HG02623 (cell line): ENCODE measurements around the gene C1QB.
"Not testable (repeated sequence)": the region's sequence is repeated elsewhere in the genome, so short reads cannot be mapped to it uniquely, and the experiment has no call there.

Source experiments
- ATAC-seq: cut with Tn5 transposase; IDR thresholded peaks from one replicate; pipeline ENCODE4 v1.9.1; 2021; ENCODE audit warnings: moderate library complexity; ENCODE audit not compliant: unreplicated experiment

The C1QB gene

GRCh38 chr1:22662318-22662717 lies 9.3 kb downstream of the C1QB start:
- no peak for ATAC-seq

- no peak for ATAC-seq
Observed at GRCh38 chr1:22662986-22663408, 10.0 kb downstream of the C1QB start.

GRCh38 chr1:22665752-22666151 lies 12.7 kb downstream of the C1QB start:
- no peak for ATAC-seq

- ATAC-seq, result no peak
Observed at GRCh38 chr1:22666412-22666811, 13.4 kb downstream of the C1QB start.

GRCh38 chr1:22668840-22669239 lies 15.8 kb downstream of the C1QB start:
- not testable (repeated sequence) for ATAC-seq

GRCh38 chr1:22670352-22670975 lies 17.4 kb downstream of the C1QB start:
- no peak for ATAC-seq

GRCh38 chr1:22671999-22672398 lies 19.0 kb downstream of the C1QB start:
- no peak for ATAC-seq

- ATAC-seq, result no peak
Observed at GRCh38 chr1:22673486-22674409, 20.7 kb downstream of the C1QB start.

- no peak for ATAC-seq
Observed at GRCh38 chr1:22674410-22674749, 21.3 kb downstream of the C1QB start.

GRCh38 chr1:22676151-22676550 lies 23.1 kb downstream of the C1QB start:
- ATAC-seq, result not testable (repeated sequence)

GRCh38 chr1:22676916-22677583 lies 24.0 kb downstream of the C1QB start:
- ATAC-seq, result no peak

- ATAC-seq, result no peak
Observed at GRCh38 chr1:22677931-22678896, 25.2 kb downstream of the C1QB start.

- no peak for ATAC-seq
Observed at GRCh38 chr1:22680726-22681125, 27.7 kb downstream of the C1QB start.

- ATAC-seq, result no peak
Observed at GRCh38 chr1:22681556-22682276, 28.7 kb downstream of the C1QB start.

- ATAC-seq, result no peak
Observed at GRCh38 chr1:22683547-22683946, 30.5 kb downstream of the C1QB start.

GRCh38 chr1:22685591-22686059 lies 32.6 kb downstream of the C1QB start:
- no peak for ATAC-seq

GRCh38 chr1:22687191-22687590 lies 34.2 kb downstream of the C1QB start:
- no peak for ATAC-seq

GRCh38 chr1:22688466-22688865 lies 35.4 kb downstream of the C1QB start:
- ATAC-seq, result no peak

- no peak for ATAC-seq
Observed at GRCh38 chr1:22689505-22689904, 36.5 kb downstream of the C1QB start.
